H9 (cell line): ENCODE data around the gene BTN2A1. TPM values are rescaled to one million over a fixed set of nuclear protein-coding genes. Genes with fewer than 3 reads are reported as not detected.

ENCODE experiments used
- DNase-seq: peaks from one replicate; pipeline ENCODE4 v3.0.0-alpha.2; 2017
- H2AFZ ChIP-seq: one replicate; pipeline ENCODE4 v1.6.1; 2013; ENCODE audit warnings: mild to moderate bottlenecking, low read length, control low read depth, moderate library complexity
- H2AK5ac ChIP-seq: 2 replicates; pipeline ENCODE4 v1.6.1; 2013; ENCODE audit warnings: low read length, control low read depth, mixed read lengths; ENCODE audit not compliant: insufficient read length
- H2BK120ac ChIP-seq: one replicate; pipeline ENCODE4 v1.6.1; 2013; ENCODE audit warnings: low read depth, mild to moderate bottlenecking, low read length, control low read depth, inconsistent platforms; ENCODE audit not compliant: poor library complexity, severe bottlenecking
- H2BK12ac ChIP-seq: 2 replicates; pipeline ENCODE4 v1.6.1; 2013; ENCODE audit warnings: low read length, control low read depth, mixed read lengths, low read depth; ENCODE audit not compliant: insufficient read length
- H2BK15ac ChIP-seq: 2 replicates; pipeline ENCODE4 v1.6.1; 2013; ENCODE audit warnings: low read depth, low read length, control low read depth
- H2BK20ac ChIP-seq: one replicate; pipeline ENCODE4 v1.6.1; 2013; ENCODE audit warnings: low read depth, mild to moderate bottlenecking, low read length, control low read depth, inconsistent platforms; ENCODE audit not compliant: poor library complexity, severe bottlenecking
- H2BK5ac ChIP-seq: 2 replicates; pipeline ENCODE4 v1.6.1; 2013; ENCODE audit warnings: low read length, control low read depth, mixed read lengths; ENCODE audit not compliant: insufficient read length
- H3K14ac ChIP-seq: 2 replicates; pipeline ENCODE4 v1.6.1; 2013; ENCODE audit warnings: low read length, control low read depth; ENCODE audit not compliant: insufficient read depth
- H3K18ac ChIP-seq: 2 replicates; pipeline ENCODE4 v1.6.1; 2013; ENCODE audit warnings: low read depth, mild to moderate bottlenecking, mixed read lengths, low read length, control low read depth; ENCODE audit not compliant: insufficient read length
- H3K23ac ChIP-seq: 2 replicates; pipeline ENCODE4 v1.6.1; 2013; ENCODE audit warnings: low read length, control low read depth, mixed read lengths, low read depth; ENCODE audit not compliant: insufficient read length
- H3K23me2 ChIP-seq: 2 replicates; pipeline ENCODE4 v1.6.1; 2013; ENCODE audit warnings: low read depth, mild to moderate bottlenecking, mixed read lengths, low read length, control low read depth; ENCODE audit not compliant: insufficient read length, poor library complexity, severe bottlenecking
- H3K27ac ChIP-seq: 2 replicates; pipeline ENCODE4 v1.5.1; 2013; ENCODE audit warnings: low read length, control low read depth, mixed read lengths, low read depth; ENCODE audit not compliant: insufficient read length
- H3K27me3 ChIP-seq: 2 replicates; pipeline ENCODE4 v1.6.1; 2013; ENCODE audit warnings: low read length, control low read depth, inconsistent platforms; ENCODE audit not compliant: insufficient read depth
- H3K4ac ChIP-seq: 2 replicates; pipeline ENCODE4 v1.6.1; 2013; ENCODE audit warnings: low read depth, mild to moderate bottlenecking, control low read depth, inconsistent platforms, low read length, moderate library complexity
- H3K4me1 ChIP-seq: 2 replicates; pipeline ENCODE4 v1.6.1; 2013; ENCODE audit warnings: low read length, control low read depth, inconsistent platforms; ENCODE audit not compliant: insufficient read depth
- H3K4me2 ChIP-seq: 2 replicates; pipeline ENCODE4 v1.6.1; 2013; ENCODE audit warnings: low read length, control low read depth, mixed read lengths; ENCODE audit not compliant: insufficient read length, insufficient read depth
- H3K56ac ChIP-seq: 2 replicates; pipeline ENCODE4 v1.6.1; 2013; ENCODE audit warnings: low read depth, mild to moderate bottlenecking, mixed read lengths, low read length, control low read depth; ENCODE audit not compliant: insufficient read length
- H3K79me1 ChIP-seq: 2 replicates; pipeline ENCODE4 v1.6.1; 2013; ENCODE audit warnings: low read depth, mild to moderate bottlenecking, moderate library complexity, low read length, control low read depth, inconsistent platforms; ENCODE audit not compliant: insufficient read depth, poor library complexity, severe bottlenecking
- H3K79me2 ChIP-seq: 2 replicates; pipeline ENCODE4 v1.6.1; 2013; ENCODE audit warnings: low read length, control low read depth, inconsistent platforms; ENCODE audit not compliant: insufficient read depth
- H3K9ac ChIP-seq: 2 replicates; pipeline ENCODE4 v1.6.1; 2013; ENCODE audit warnings: low read length, control low read depth, mixed read lengths; ENCODE audit not compliant: insufficient read length; ENCODE audit errors: extremely low read depth
- H3K9me3 ChIP-seq: one replicate; pipeline ENCODE4 v1.6.1; 2013; ENCODE audit warnings: low read depth, low read length, inconsistent platforms; ENCODE audit not compliant: control insufficient read depth
- H3T11ph ChIP-seq: one replicate; pipeline ENCODE4 v1.6.1; 2013; ENCODE audit warnings: mild to moderate bottlenecking, low read length, control low read depth, inconsistent platforms
- H4K20me1 ChIP-seq: one replicate; pipeline ENCODE4 v1.6.1; 2013; ENCODE audit not compliant: control insufficient read depth, insufficient read length, insufficient read depth
- H4K5ac ChIP-seq: 2 replicates; pipeline ENCODE4 v1.6.1; 2013; ENCODE audit warnings: low read depth, mild to moderate bottlenecking, mixed read lengths, low read length, control low read depth; ENCODE audit not compliant: insufficient read length
- H4K8ac ChIP-seq: replicated peaks from 2 replicates; pipeline ENCODE4 v1.6.1; 2013; ENCODE audit warnings: low read length, control low read depth, mixed read lengths, low read depth; ENCODE audit not compliant: insufficient read length
- H4K91ac ChIP-seq: 2 replicates; pipeline ENCODE4 v1.6.1; 2013; ENCODE audit warnings: low read depth, mild to moderate bottlenecking, moderate library complexity, mixed read lengths, low read length, control low read depth; ENCODE audit not compliant: insufficient read length
- H3K27ac Mint-ChIP-seq, 3 experiments: 2 replicates in 2 of 3; 3 replicates in 1 of 3; pipeline ENCODE4 v1.8.0; 2020 to 2021; ENCODE audit warnings: mixed read lengths in 3 of 3, mild to moderate bottlenecking in 1 of 3, moderate library complexity in 1 of 3
- H3K27me3 Mint-ChIP-seq: 2 replicates; pipeline ENCODE4 v1.8.0; 2021; ENCODE audit warnings: low read depth, mild to moderate bottlenecking, moderate library complexity, mixed read lengths
- H3K36me3 Mint-ChIP-seq, 3 experiments: 2 replicates in 2 of 3; 3 replicates in 1 of 3; pipeline ENCODE4 v1.8.0; 2020 to 2021; ENCODE audit warnings: low read depth in 3 of 3, mixed read lengths in 3 of 3; ENCODE audit not compliant: insufficient read depth in 1 of 3
- H3K4me1 Mint-ChIP-seq, 2 experiments: 2 replicates each; pipeline ENCODE4 v1.8.0; 2020; ENCODE audit warnings: mixed read lengths in 2 of 2
- H3K4me3 Mint-ChIP-seq, 2 experiments: 2 replicates in 1 of 2; 3 replicates in 1 of 2; pipeline ENCODE4 v1.8.0; 2020 to 2021; ENCODE audit warnings: mild to moderate bottlenecking in 2 of 2, mixed read lengths in 2 of 2, moderate library complexity in 1 of 2
- H3K9me3 Mint-ChIP-seq, 2 experiments: 2 replicates in 1 of 2; 3 replicates in 1 of 2; pipeline ENCODE4 v1.8.0; 2020; ENCODE audit warnings: mild to moderate bottlenecking in 2 of 2, mixed read lengths in 2 of 2, moderate library complexity in 1 of 2
- CTCF ChIP-seq: fragments of 200-600 bp; sonication (generic); conservative IDR thresholded peaks from 3 replicates; pipeline ENCODE4 v1.8.0; 2021; ENCODE audit warnings: antibody characterized with exemption, mild to moderate bottlenecking
- WGBS: extraction: QIAGEN DNeasy Blood & Tissue Kit; methylation state at CpG from one replicate; pipeline ENCODE4 v1.1.7; 2013; ENCODE audit warnings: missing lambda C conversion rate, low lambda C conversion rate, mixed read lengths; ENCODE audit not compliant: insufficient read length; ENCODE audit errors: extremely low coverage; 5-methylcytosine and 5-hydroxymethylcytosine counted together
- total RNA-seq: library from RNA; stranded (reverse); gene quantifications from 2 replicates; pipeline ENCODE4 v1.2.1, GENCODE V29; 2021

The BTN2A1 gene
- total RNA-seq, 1 experiment from 2014 or later, result 18.4 TPM

- H3K27me3 Mint-ChIP-seq, result peaks cover 10% of the 10 kb centered on the region
- H2BK120ac ChIP-seq, result no peak overlapping the region
- no peak overlapping the region for H3K56ac ChIP-seq
- no peak overlapping the region for H3K23ac ChIP-seq
- H4K91ac ChIP-seq, result no peak overlapping the region
- H3K36me3 Mint-ChIP-seq, result peaks cover 0 to 9% (median 2%) of the 10 kb centered on the region in 3 experiments; a peak in 5 of 7 replicates
- no peak overlapping the region for H3T11ph ChIP-seq
- no peak overlapping the region for H2AFZ ChIP-seq
- peaks cover 8% of the 10 kb centered on the region in 2 experiments for H3K4me1 Mint-ChIP-seq
- no peak overlapping the region for H3K14ac ChIP-seq
- H4K5ac ChIP-seq, result no peak overlapping the region
- no peak overlapping the region for H3K9ac ChIP-seq
- no peak overlapping the region for H3K4ac ChIP-seq
- no peak for TF ChIP-seq CTCF
- DNase-seq, result no peak
- no CpG with 5 or more reads among the region's 1 CpG for WGBS
- no peak overlapping the region for H3K27ac Mint-ChIP-seq
- H3K18ac ChIP-seq, result no peak overlapping the region
- H3K4me2 ChIP-seq, result no peak overlapping the region
- H3K27me3 ChIP-seq, result no peaks in the 10 kb centered on the region
- H3K79me2 ChIP-seq, result no peaks in the 10 kb centered on the region
- no peak overlapping the region for H3K4me3 Mint-ChIP-seq
- H2AK5ac ChIP-seq, result no peak overlapping the region
- no peak overlapping the region for H2BK15ac ChIP-seq
- no peaks in the 10 kb centered on the region for H3K23me2 ChIP-seq
- H3K9me3 ChIP-seq, result no peaks in the 10 kb centered on the region
- H3K9me3 Mint-ChIP-seq, result peaks cover 15 to 23% of the 10 kb centered on the region in 2 experiments
- no peaks in the 10 kb centered on the region for H3K79me1 ChIP-seq
- no peak overlapping the region for H4K8ac ChIP-seq
- H2BK20ac ChIP-seq, result no peak overlapping the region
- no peaks in the 10 kb centered on the region for H3K4me1 ChIP-seq
- no peak overlapping the region for H3K27ac ChIP-seq
- H2BK5ac ChIP-seq, result no peak overlapping the region
- H2BK12ac ChIP-seq, result no peak overlapping the region
- no peaks in the 10 kb centered on the region for H4K20me1 ChIP-seq
Observed at GRCh38 chr6:26415036-26415614, 42.6 kb upstream of the BTN2A1 start.
